HepG2 (cell line): ENCODE results near the gene DDI2. TPM values are rescaled to one million over a fixed set of nuclear protein-coding genes. Genes with fewer than 3 reads are reported as not detected.

ENCODE experiments used
- ATAC-seq: fragments of 200-7000 bp; cut with Tn5 transposase; 3 replicates; pipeline ENCODE4 v1.9.1; 2020; ENCODE audit warnings: mild to moderate bottlenecking, moderate library complexity
- BruUV-seq: library from RNA; stranded (reverse); fragments of 400-500 nt; replicated peaks from 2 replicates; lab custom pipeline; 2021; lab: Mats Ljungman, UMichigan
- CTCF ChIA-PET: fragments of 300-600 bp; formaldehyde crosslinking; extraction: SDS; loops from one replicate; lab custom pipeline; 2021; ENCODE audit warnings: low total read pairs, inconsistent platforms, low intra/inter-chr PET ratio; lab: Yijun Ruan, JAX
- POLR2A ChIA-PET: fragments of 350-600 bp; sonication (Branson Sonifier 250); formaldehyde crosslinking; loops from one replicate; lab custom pipeline; 2020; ENCODE audit warnings: antibody characterized with exemption, inconsistent platforms; lab: Yijun Ruan, JAX
- DNase-seq: peaks from one replicate; pipeline ENCODE4 v3.0.0-alpha.2; 2015; ENCODE audit warnings: low spot score
- FAIRE-seq: peaks from 3 replicates; lab custom pipeline; 2011; peaks lifted over from hg19 to GRCh38; lab: Jason Lieb, UNC
- H2AFZ ChIP-seq: one replicate; pipeline ENCODE4 v1.6.1; 2011; ENCODE audit warnings: low read length, inconsistent platforms
- H3K27ac ChIP-seq: fragments of 300-600 bp; 3 replicates; pipeline ENCODE4 v1.8.0; 2011; ENCODE audit warnings: mixed run types, mild to moderate bottlenecking, mixed read lengths, low read length, inconsistent platforms; ENCODE audit not compliant: insufficient read depth; ENCODE audit errors: extremely low read length
- H3K27me3 ChIP-seq, 2 experiments: fragments of 200-600 bp in 1 of 2; 2 replicates in 1 of 2; 3 replicates in 1 of 2; pipeline versions ENCODE4 v1.6.0 to v1.8.0; 2011; ENCODE audit warnings: low read length in 2 of 2, mild to moderate bottlenecking in 2 of 2, moderate library complexity in 2 of 2, inconsistent platforms in 1 of 2; ENCODE audit not compliant: insufficient read depth in 2 of 2, control insufficient read depth in 1 of 2
- H3K36me3 ChIP-seq, 2 experiments: fragments of 200-600 bp in 1 of 2; replicated peaks in 1 of 2; 2 replicates in 1 of 2; 3 replicates in 1 of 2; pipeline versions ENCODE4 v1.5.1 to v1.8.0; 2011; ENCODE audit warnings: low read length in 2 of 2, inconsistent platforms in 1 of 2; ENCODE audit not compliant: insufficient read depth in 2 of 2, control insufficient read depth in 1 of 2
- H3K4me1 ChIP-seq: 2 replicates; pipeline ENCODE4 v1.5.1; 2012; ENCODE audit warnings: low read length, inconsistent platforms; ENCODE audit not compliant: insufficient read depth
- H3K4me2 ChIP-seq: 2 replicates; pipeline ENCODE4 v1.6.0; 2011; ENCODE audit warnings: low read depth, low read length, inconsistent platforms
- H3K4me3 ChIP-seq, 3 experiments: fragments of 200-600 bp in 1 of 3; sonication (generic), shearing (Covaris generic) in 1 of 3; replicated peaks in 1 of 3; 2 replicates each; pipeline ENCODE4 v1.5.1; 2011 to 2016; ENCODE audit warnings: low read length in 3 of 3, inconsistent platforms in 2 of 3, low read depth in 2 of 3, mild to moderate bottlenecking in 2 of 3, control low read depth in 1 of 3, mixed read lengths in 1 of 3; ENCODE audit not compliant: insufficient read depth in 1 of 3
- H3K79me2 ChIP-seq: one replicate; pipeline ENCODE4 v1.6.1; 2011; ENCODE audit warnings: low read length, inconsistent platforms; ENCODE audit not compliant: insufficient read depth
- H3K9ac ChIP-seq: 2 replicates; pipeline ENCODE4 v1.6.0; 2011; ENCODE audit warnings: mild to moderate bottlenecking, low read depth, low read length, inconsistent platforms; ENCODE audit not compliant: insufficient read depth
- H3K9me3 ChIP-seq: 2 replicates; pipeline ENCODE4 v1.5.1; 2012; ENCODE audit warnings: mild to moderate bottlenecking, low read length
- H4K20me1 ChIP-seq: 2 replicates; pipeline ENCODE4 v1.6.0; 2011; ENCODE audit warnings: inconsistent platforms, mild to moderate bottlenecking, low read length, moderate library complexity; ENCODE audit not compliant: insufficient read depth
- AGO1 ChIP-seq: fragments of 200-400 bp; formaldehyde crosslinking; IDR thresholded peaks from 2 replicates; pipeline ENCODE4 v1.6.1; 2017; ENCODE audit warnings: mild to moderate bottlenecking, low read depth, low read length, moderate library complexity; ENCODE audit not compliant: poor library complexity, severe bottlenecking
- CBX1 ChIP-seq: IDR thresholded peaks from one replicate; pipeline ENCODE4 v1.6.1; 2016; ENCODE audit warnings: antibody characterized with exemption, low read depth
- CSRNP1 ChIP-seq: sonication (generic); formaldehyde crosslinking; IDR thresholded peaks from 2 replicates; pipeline ENCODE4 v1.8.1; 2023; ENCODE audit warnings: mild to moderate bottlenecking, missing genetic modification reagents
- GATAD1 ChIP-seq: IDR thresholded peaks from 2 replicates; pipeline ENCODE4 v1.6.1; 2016; ENCODE audit warnings: missing genetic modification reagents, missing compliant biosample characterization
- NAIF1 ChIP-seq: sonication (generic); formaldehyde crosslinking; IDR thresholded peaks from 2 replicates; pipeline ENCODE4 v1.5.0; 2020; ENCODE audit warnings: mild to moderate bottlenecking, missing genetic modification reagents, borderline replicate concordance
- NBN ChIP-seq: fragments of 450-650 bp; conservative IDR thresholded peaks from 2 replicates; pipeline ENCODE4 v1.6.1; 2017
- NR2C2 ChIP-seq: sonication (generic); formaldehyde crosslinking; IDR thresholded peaks from 2 replicates; pipeline ENCODE4 v1.4.0; 2020; ENCODE audit warnings: missing genetic modification reagents, mild to moderate bottlenecking, moderate library complexity, borderline replicate concordance
- PAF1 ChIP-seq: IDR thresholded peaks from 2 replicates; pipeline ENCODE4 v1.6.1; 2016; ENCODE audit warnings: missing genetic modification reagents, missing compliant biosample characterization
- PPARG ChIP-seq: conservative IDR thresholded peaks from 2 replicates; pipeline ENCODE4 v1.6.1; 2016; ENCODE audit warnings: missing biosample characterization, missing genetic modification reagents
- PTBP1 ChIP-seq: fragments of 200-400 bp; formaldehyde crosslinking; IDR thresholded peaks from 2 replicates; pipeline ENCODE4 v1.6.1; 2018; ENCODE audit warnings: low read length, low read depth; ENCODE audit not compliant: poor library complexity, severe bottlenecking
- RBM22 ChIP-seq: fragments of 200-400 bp; formaldehyde crosslinking; optimal IDR thresholded peaks from 2 replicates; pipeline ENCODE3; 2017; ENCODE audit warnings: mild to moderate bottlenecking, low read length, moderate library complexity
- ZBTB8A ChIP-seq: sonication (generic); formaldehyde crosslinking; IDR thresholded peaks from 2 replicates; pipeline ENCODE4 v1.4.0; 2020; ENCODE audit warnings: mild to moderate bottlenecking, low read depth, missing genetic modification reagents, borderline replicate concordance
- ZNF121 ChIP-seq: sonication (generic); formaldehyde crosslinking; IDR thresholded peaks from 2 replicates; pipeline ENCODE4 v1.5.0; 2020; ENCODE audit warnings: mild to moderate bottlenecking, missing genetic modification reagents
- ZNF792 ChIP-seq: IDR thresholded peaks from 2 replicates; pipeline ENCODE4 v1.6.1; 2016
- ZNF879 ChIP-seq: sonication (generic); formaldehyde crosslinking; IDR thresholded peaks from 2 replicates; pipeline ENCODE4 v1.8.1; 2023; ENCODE audit warnings: missing genetic modification reagents
- ZSCAN22 ChIP-seq: sonication (generic); formaldehyde crosslinking; IDR thresholded peaks from 2 replicates; pipeline ENCODE4 v1.4.0; 2020; ENCODE audit warnings: mild to moderate bottlenecking, missing genetic modification reagents
- WGBS: methylation state at CpG from one replicate; pipeline ENCODE4 v1.1.6; 2017; ENCODE audit warnings: low lambda C conversion rate; 5-methylcytosine and 5-hydroxymethylcytosine counted together
- in situ Hi-C: cut with HindIII; loops from 2 replicates; pipeline ENCODE4 v1.10.0; 2017; ENCODE audit warnings: low pct_unique_long_range_greater_than_20kb; ENCODE audit not compliant: extremely low pct_ligation_motif_present
- intact Hi-C: fragments of 100-400 bp; cut with micrococcal nuclease; formaldehyde crosslinking; loops from one replicate; pipeline ENCODE4 v1.10.0; 2022; ENCODE audit not compliant: unreplicated experiment
- polyA plus RNA-seq, 8 experiments: library from polyadenylated mRNA; depleted of rRNA in 3 of 8; stranded (reverse) in 7 of 8; unstranded in 1 of 8; fragments of >200 nt; fragmentation: Illumina TruSeq in 4 of 8; extraction: Trizol in 4 of 8; gene quantifications; 2 replicates each; pipeline versions ENCODE4 v1.2.1 to v1.2.3, GENCODE V29; 2011 to 2016; ENCODE audit warnings: low read depth in 4 of 8, missing spikeins in 1 of 8, mixed read lengths in 1 of 8; ENCODE audit not compliant: insufficient read depth in 1 of 8
- total RNA-seq, 5 experiments: library from RNA; depleted of rRNA; stranded (reverse); fragments of >200 nt; fragmentation: Illumina TruSeq; extraction: Trizol; gene quantifications; 2 replicates each; pipeline ENCODE4 v1.2.3, GENCODE V29; 2016; ENCODE audit warnings: low read depth in 1 of 5
- TF ChIP-seq, protein P1 (sequence below): sonication (generic); formaldehyde crosslinking; conservative IDR thresholded peaks from 2 replicates; pipeline ENCODE4 v1.8.0; 2022; ENCODE audit warnings: mild to moderate bottlenecking, moderate library complexity, missing genetic modification reagents

DDI2 gene
- total and polyA plus RNA-seq, 2 of the 13 experiments (the other 11 are each of a cell fraction or from before 2014, with no cell fraction given), result 8.5 to 25.7 TPM

DNA sequence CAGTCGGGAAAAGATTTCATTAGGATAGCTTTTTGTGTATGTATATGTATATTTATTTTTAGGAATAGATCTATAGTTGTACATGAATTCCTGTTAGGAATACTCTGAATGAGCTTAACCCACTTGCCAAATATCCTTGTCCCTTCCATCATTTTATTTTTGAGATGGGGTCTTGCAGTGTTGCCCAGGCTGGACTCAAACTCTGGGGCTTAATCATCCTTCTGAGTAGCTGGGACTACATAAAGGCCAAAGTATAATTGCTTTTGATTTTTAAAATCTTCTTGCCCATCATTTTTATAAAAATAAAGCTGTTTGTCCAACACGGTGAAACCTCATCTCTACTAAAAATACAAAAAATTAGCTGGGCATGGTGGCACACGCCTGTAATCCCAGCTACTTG, 46.7 kb downstream of the DDI2 start:
- no peak overlapping the region for H3K4me2 ChIP-seq
- in situ Hi-C loops (no loop called here), intact Hi-C loops (no loop called here)
- no peak overlapping the region for H2AFZ ChIP-seq
- H3K27ac ChIP-seq, result no peak overlapping the region
- no peak for TF ChIP-seq NAIF1 (CRISPR knock-in tag)
- peak; percentile 57; the same call in 1 of the 2 replicates for TF ChIP-seq ZNF121 (CRISPR knock-in tag)
- TF ChIP-seq, protein P1, sequence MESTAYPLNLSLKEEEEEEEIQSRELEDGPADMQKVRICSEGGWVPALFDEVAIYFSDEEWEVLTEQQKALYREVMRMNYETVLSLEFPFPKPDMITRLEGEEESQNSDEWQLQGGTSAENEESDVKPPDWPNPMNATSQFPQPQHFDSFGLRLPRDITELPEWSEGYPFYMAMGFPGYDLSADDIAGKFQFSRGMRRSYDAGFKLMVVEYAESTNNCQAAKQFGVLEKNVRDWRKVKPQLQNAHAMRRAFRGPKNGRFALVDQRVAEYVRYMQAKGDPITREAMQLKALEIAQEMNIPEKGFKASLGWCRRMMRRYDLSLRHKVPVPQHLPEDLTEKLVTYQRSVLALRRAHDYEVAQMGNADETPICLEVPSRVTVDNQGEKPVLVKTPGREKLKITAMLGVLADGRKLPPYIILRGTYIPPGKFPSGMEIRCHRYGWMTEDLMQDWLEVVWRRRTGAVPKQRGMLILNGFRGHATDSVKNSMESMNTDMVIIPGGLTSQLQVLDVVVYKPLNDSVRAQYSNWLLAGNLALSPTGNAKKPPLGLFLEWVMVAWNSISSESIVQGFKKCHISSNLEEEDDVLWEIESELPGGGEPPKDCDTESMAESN (CRISPR knock-in tag), result no peak
- no peak for TF ChIP-seq PTBP1
- TF ChIP-seq GATAD1 (CRISPR knock-in tag), result no peak
- BruUV-seq, result no TSS peak
- FAIRE-seq (no peak), DNase-seq (no peak), ATAC-seq (no peak)
- peaks cover 12% of the 10 kb centered on the region; the same call in 1 of the 2 replicates for H3K4me1 ChIP-seq
- 97% methylated on average over 3 of the region's 3 CpGs for WGBS
- no peak overlapping the region for H3K4me3 ChIP-seq
- no peaks in the 10 kb centered on the region for H4K20me1 ChIP-seq
- CTCF ChIA-PET, result no interaction called here
- H3K27me3 ChIP-seq, result no peaks in the 10 kb centered on the region
- no peak overlapping the region for H3K9ac ChIP-seq
- H3K9me3 ChIP-seq, result no peaks in the 10 kb centered on the region
- no peaks in the 10 kb centered on the region for H3K79me2 ChIP-seq
- peaks cover 21 to 38% of the 10 kb centered on the region in 2 experiments for H3K36me3 ChIP-seq
- POLR2A ChIA-PET, result interaction anchor here (0.7 to 1.4 kb wide), 2 partner anchors 46 to 161 kb away, joined by 3 to 8 read pairs; no protein-coding TSS in a partner anchor

DNA sequence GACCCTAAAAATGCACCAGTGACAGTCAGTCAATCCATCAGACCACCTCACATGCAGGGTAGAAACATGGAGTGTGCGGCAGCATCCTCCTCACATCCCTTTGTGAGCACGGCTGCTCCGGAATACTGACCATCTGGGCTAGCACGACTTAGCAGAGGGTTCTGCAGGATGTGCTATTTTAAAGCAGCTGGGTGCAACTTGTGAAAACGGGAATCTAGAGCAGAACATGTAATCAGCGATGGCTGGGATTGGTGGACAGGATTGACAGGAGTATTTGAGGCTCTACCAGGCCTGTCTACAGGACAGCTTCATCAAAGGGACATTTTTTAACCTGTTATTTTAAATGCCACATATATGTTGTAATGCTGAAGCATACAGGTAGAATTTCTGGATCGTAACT, 50.1 kb downstream of the DDI2 start:
- Histone ChIP-seq H3K27ac (no peak overlapping the region), H3K9ac (no peak overlapping the region), H4K20me1 (no peaks in the 10 kb centered on the region), H2AFZ (no peak overlapping the region), H3K9me3 (no peaks in the 10 kb centered on the region), H3K4me2 (no peak overlapping the region), H3K4me3 (no peak overlapping the region), H3K27me3 (no peaks in the 10 kb centered on the region), H3K36me3 (peaks cover 1 to 3% of the 10 kb centered on the region in 2 experiments; a peak in 2 of 5 replicates), H3K79me2 (no peaks in the 10 kb centered on the region), H3K4me1 (peaks cover 12% of the 10 kb centered on the region; the same call in 1 of the 2 replicates)
- TF ChIP-seq PPARG (CRISPR knock-in tag) (no peak), PAF1 (CRISPR knock-in tag) (0 out of 2 replicates have a peak, but pooled peaks have one; percentile 45), ZSCAN22 (no peak), CBX1 (no peak), NBN (no peak), ZNF879 (CRISPR knock-in tag) (no peak), ZNF792 (CRISPR knock-in tag) (no peak), RBM22 (peak; percentile 76), NR2C2 (CRISPR knock-in tag) (no peak), AGO1 (no peak), ZBTB8A (CRISPR knock-in tag) (no peak), CSRNP1 (no peak)
- in situ Hi-C loops (no loop called here), intact Hi-C loops (no loop called here)
- CTCF ChIA-PET, result no interaction called here
- 93% methylated on average over 7 of the region's 7 CpGs for WGBS
- BruUV-seq, result TSS peak; percentile 12
- POLR2A ChIA-PET, result interaction anchor here (0.6 kb wide), 1 partner anchor 38 kb away, joined by 3 read pairs; no protein-coding TSS in a partner anchor
- no peak for ATAC-seq
- no peak for DNase-seq
- FAIRE-seq, result no peak
